ENCODE results near the gene SNX25. TPM values are rescaled to one million over a fixed set of nuclear protein-coding genes. Genes with fewer than 3 reads are reported as not detected.
A peak's percentile ranks its signal among the peaks of the same experiment; 100 is the strongest.

The SNX25 gene
- total RNA-seq, 4 donors from 2014 or later, result 36.9 to 71.3 (median 42.7) TPM

DNA sequence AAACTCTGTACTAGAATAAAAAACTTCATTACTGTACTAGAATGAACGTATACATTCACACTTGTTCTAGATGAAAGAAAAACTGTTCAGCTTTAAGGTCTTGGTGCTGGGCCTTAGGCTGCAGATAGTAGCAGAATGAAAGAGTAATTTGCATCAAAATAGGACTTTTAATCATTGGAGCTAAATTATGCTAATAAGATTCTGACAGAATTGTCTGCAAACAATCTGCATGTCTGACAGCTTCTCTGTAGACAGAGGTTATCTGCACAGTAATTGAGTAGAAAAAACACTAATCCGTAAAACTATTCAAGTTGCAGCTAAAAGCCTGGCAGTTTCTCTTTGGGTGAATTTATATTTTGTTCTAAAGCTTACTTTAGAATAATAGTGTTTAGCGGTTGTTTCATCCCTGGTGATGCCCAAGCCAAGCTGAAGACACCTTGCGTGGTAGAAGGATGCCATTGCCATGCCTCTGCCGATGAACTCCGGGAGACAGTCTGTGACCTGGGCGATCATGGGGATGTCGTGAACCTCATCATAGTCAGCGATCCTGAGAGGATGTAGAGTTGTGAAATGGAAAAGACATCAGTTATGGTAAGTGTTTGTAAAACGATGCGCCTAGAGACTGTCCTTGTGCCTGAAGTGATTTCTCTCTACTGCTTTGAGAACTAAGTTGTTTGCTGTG, 161.0 kb downstream of the SNX25 start:
- no peak for DNase-seq
- H3K9me3 ChIP-seq, result no peaks in the 10 kb centered on the region
- H3K36me3 ChIP-seq, result peaks cover 0 to 4% of the 10 kb centered on the region in 2 donors
- H3K27ac ChIP-seq, result no peak overlapping the region
- TF ChIP-seq, protein P1, sequence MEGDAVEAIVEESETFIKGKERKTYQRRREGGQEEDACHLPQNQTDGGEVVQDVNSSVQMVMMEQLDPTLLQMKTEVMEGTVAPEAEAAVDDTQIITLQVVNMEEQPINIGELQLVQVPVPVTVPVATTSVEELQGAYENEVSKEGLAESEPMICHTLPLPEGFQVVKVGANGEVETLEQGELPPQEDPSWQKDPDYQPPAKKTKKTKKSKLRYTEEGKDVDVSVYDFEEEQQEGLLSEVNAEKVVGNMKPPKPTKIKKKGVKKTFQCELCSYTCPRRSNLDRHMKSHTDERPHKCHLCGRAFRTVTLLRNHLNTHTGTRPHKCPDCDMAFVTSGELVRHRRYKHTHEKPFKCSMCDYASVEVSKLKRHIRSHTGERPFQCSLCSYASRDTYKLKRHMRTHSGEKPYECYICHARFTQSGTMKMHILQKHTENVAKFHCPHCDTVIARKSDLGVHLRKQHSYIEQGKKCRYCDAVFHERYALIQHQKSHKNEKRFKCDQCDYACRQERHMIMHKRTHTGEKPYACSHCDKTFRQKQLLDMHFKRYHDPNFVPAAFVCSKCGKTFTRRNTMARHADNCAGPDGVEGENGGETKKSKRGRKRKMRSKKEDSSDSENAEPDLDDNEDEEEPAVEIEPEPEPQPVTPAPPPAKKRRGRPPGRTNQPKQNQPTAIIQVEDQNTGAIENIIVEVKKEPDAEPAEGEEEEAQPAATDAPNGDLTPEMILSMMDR (IDR thresholded peaks at IDR 0.05), result no peak
- no peak for TF ChIP-seq POLR2A (IDR thresholded peaks at IDR 0.05)
- peaks cover 0 to 9% of the 10 kb centered on the region in 2 donors for H3K4me1 ChIP-seq
- intact Hi-C loops (cut with DNase I), result no loop called here
- no peak overlapping the region for H3K4me3 ChIP-seq (replicated peaks in 1 of 3)
- 96 to 97% methylated on average over 11 of the region's 11 CpGs for WGBS, 2 donors
- H3K27me3 ChIP-seq, result no peaks in the 10 kb centered on the region

DNA sequence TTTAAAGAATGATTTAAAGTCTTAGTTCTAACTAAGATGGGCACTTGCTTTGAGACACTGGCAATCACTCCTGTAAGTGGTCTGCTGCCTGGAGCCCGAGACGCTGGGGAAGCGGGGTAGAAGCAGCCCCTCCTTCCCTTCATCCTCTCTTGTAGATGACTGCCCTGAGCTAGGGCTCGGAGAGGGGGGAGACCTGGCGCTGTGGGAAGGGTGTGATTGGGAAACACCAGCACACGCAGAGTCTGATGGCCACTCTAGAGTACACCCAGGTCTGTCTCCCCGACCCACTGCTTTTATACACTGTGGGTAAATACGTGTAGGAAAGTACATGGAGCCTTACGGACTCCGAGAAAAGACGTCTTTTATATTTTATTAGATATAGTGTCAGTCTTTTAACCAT, 162.3 kb downstream of the SNX25 start:
- Histone ChIP-seq H3K27me3 (no peaks in the 10 kb centered on the region), H3K9me3 (no peaks in the 10 kb centered on the region), H3K4me1 (peaks cover 0 to 9% of the 10 kb centered on the region in 2 donors), H3K4me3 (replicated peaks in 1 of 3) (no peak overlapping the region), H3K27ac (no peak overlapping the region), H3K36me3 (peaks cover 0 to 4% of the 10 kb centered on the region in 2 donors)
- DNase-seq, result no peak
- WGBS, 2 donors, result 94 to 95% methylated on average over 11 of the region's 11 CpGs
- TF ChIP-seq, protein P1 (IDR thresholded peaks at IDR 0.05), result no peak
- TF ChIP-seq POLR2A (IDR thresholded peaks at IDR 0.05), result no peak
- intact Hi-C loops (cut with DNase I), result no loop called here

- intact Hi-C loops (cut with DNase I), result no loop called here
- Histone ChIP-seq H3K27me3 (no peaks in the 10 kb centered on the region), H3K27ac (peak overlapping the region in 1 of 3 donors; percentile 12), H3K9me3 (no peaks in the 10 kb centered on the region), H3K4me1 (peaks cover 0 to 9% of the 10 kb centered on the region in 2 donors), H3K4me3 (replicated peaks in 1 of 3) (no peak overlapping the region), H3K36me3 (peaks cover 0 to 4% of the 10 kb centered on the region in 2 donors)
- WGBS, 2 donors, result 89 to 92% methylated on average over 7 of the region's 7 CpGs
- TF ChIP-seq POLR2A (IDR thresholded peaks at IDR 0.05), result no peak
- TF ChIP-seq, protein P1 (IDR thresholded peaks at IDR 0.05), result no peak
- DNase-seq, result no peak
Measured at GRCh38 chr4:185374027-185374426, 164.6 kb downstream of the SNX25 start.

- no peaks in the 10 kb centered on the region for H3K9me3 ChIP-seq
- peaks cover 0 to 4% of the 10 kb centered on the region in 2 donors for H3K36me3 ChIP-seq
- no peak for TF ChIP-seq POLR2A (IDR thresholded peaks at IDR 0.05)
- TF ChIP-seq, protein P1 (IDR thresholded peaks at IDR 0.05), result no peak
- intact Hi-C loops (cut with DNase I), result no loop called here
- no peak for DNase-seq
- H3K4me1 ChIP-seq, result peaks cover 0 to 9% of the 10 kb centered on the region in 2 donors
- H3K27me3 ChIP-seq, result no peaks in the 10 kb centered on the region
- H3K4me3 ChIP-seq (replicated peaks in 1 of 3), result no peak overlapping the region
- peak overlapping the region in 1 of 3 donors; percentile 12 for H3K27ac ChIP-seq
- WGBS, 2 donors, result 78 to 82% methylated on average over 6 of the region's 6 CpGs
Measured at GRCh38 chr4:185374573-185374972, 165.2 kb downstream of the SNX25 start.

GRCh38 chr4:185378264-185378663, 168.9 kb downstream of the SNX25 start:
- Histone ChIP-seq H3K4me1 (peaks cover 7 to 25% of the 10 kb centered on the region in 2 donors), H3K27ac (no peak overlapping the region), H3K27me3 (no peaks in the 10 kb centered on the region), H3K4me3 (replicated peaks in 1 of 3) (no peak overlapping the region), H3K36me3 (no peaks in the 10 kb centered on the region), H3K9me3 (no peaks in the 10 kb centered on the region)
- 80 to 87% methylated on average over 6 of the region's 6 CpGs for WGBS, 2 donors
- TF ChIP-seq POLR2A (IDR thresholded peaks at IDR 0.05), result no peak
- TF ChIP-seq, protein P1 (IDR thresholded peaks at IDR 0.05), result no peak
- intact Hi-C loops (cut with DNase I), result no loop called here
- DNase-seq, result no peak
